Omental fat pad (tissue), 4 donors: ENCODE measurements around the gene CHCHD4. TPM values are rescaled to one million over a fixed set of nuclear protein-coding genes. Genes with fewer than 3 reads are reported as not detected.
"Not testable (repeated sequence)": the region's sequence is repeated elsewhere in the genome, so short reads cannot be mapped to it uniquely, and the experiment has no call there.

Experiments
- ATAC-seq: fragments of 150-250 bp; one replicate; pipeline ENCODE4 v1.9.1; 2016; ENCODE audit warnings: mild to moderate bottlenecking, moderate library complexity; ENCODE audit not compliant: low FRiP score
- DNase-seq: peaks from one replicate; pipeline ENCODE4 v3.0.0-alpha.2; 2019; ENCODE audit warnings: low spot score
- CTCF ChIP-seq, 3 donors: fragments of 450-650 bp; IDR thresholded peaks; one replicate each; pipeline ENCODE4 v1.5.1; 2016 to 2017; ENCODE audit warnings: antibody characterized with exemption in 3 of 3, mild to moderate bottlenecking in 3 of 3, moderate library complexity in 2 of 3
- total RNA-seq, 4 donors: library from RNA; depleted of rRNA; stranded (reverse); fragments of >200 nt; gene quantifications; one replicate each; pipeline ENCODE4 v1.1.0, GENCODE V29; 2016

The CHCHD4 gene
- total RNA-seq, 4 donors from 2014 or later, result 11.4 to 19.1 (median 14.7) TPM

- no peak for DNase-seq
- no peak for TF ChIP-seq CTCF (IDR thresholded peaks at IDR 0.05)
- ATAC-seq, result no peak
These were observed 26.9 kb downstream of the CHCHD4 start for GRCh38 chr3:14097616-14098391.

GRCh38 chr3:14096742-14097141 lies 27.9 kb downstream of the CHCHD4 start:
- ATAC-seq (no peak), DNase-seq (no peak)
- TF ChIP-seq CTCF (IDR thresholded peaks at IDR 0.05), result no peak

- ATAC-seq, result no peak
These were observed 30.8 kb downstream of the CHCHD4 start for GRCh38 chr3:14093831-14094230.

GRCh38 chr3:14092464-14092863 lies 32.2 kb downstream of the CHCHD4 start:
- DNase-seq, result no peak
- no peak for ATAC-seq
- TF ChIP-seq CTCF (IDR thresholded peaks at IDR 0.05), result no peak

More at GRCh38 chr3:14093831-14094230, 30.8 kb downstream of the CHCHD4 start:
- TF ChIP-seq CTCF (IDR thresholded peaks at IDR 0.05), result no peak
- DNase-seq, result no peak

GRCh38 chr3:14091959-14092358 lies 32.7 kb downstream of the CHCHD4 start:
- not testable (repeated sequence) for ATAC-seq, DNase-seq

GRCh38 chr3:14087461-14087860 lies 37.2 kb downstream of the CHCHD4 start:
- DNase-seq, ATAC-seq: not testable (repeated sequence)

- DNase-seq (no peak), ATAC-seq (no peak)
- no peak for TF ChIP-seq CTCF (IDR thresholded peaks at IDR 0.05)
These were observed 42.5 kb downstream of the CHCHD4 start for GRCh38 chr3:14082108-14082657.

- DNase-seq, result no peak
- no peak for ATAC-seq
- no peak for TF ChIP-seq CTCF (IDR thresholded peaks at IDR 0.05)
These were observed 47.4 kb downstream of the CHCHD4 start for GRCh38 chr3:14077310-14077709.

- DNase-seq, ATAC-seq: not testable (repeated sequence)
These were observed 49.4 kb downstream of the CHCHD4 start for GRCh38 chr3:14075233-14075632.
